HL-60 (cell line): ENCODE results near the gene PSMD1.

ENCODE experiments used
- DNase-seq, 2 experiments: peaks; one replicate each; pipeline ENCODE4 v3.0.0-alpha.2; 2010 to 2020; ENCODE audit warnings: low read depth in 1 of 2, low spot score in 1 of 2
- H3K27ac ChIP-seq: fragments of 250-450 bp; sonication (Bioruptor Pico); replicated peaks from 2 replicates; pipeline ENCODE4 v1.5.1; 2020; ENCODE audit warnings: mild to moderate bottlenecking, moderate library complexity
- H3K27me3 ChIP-seq: fragments of 250-450 bp; sonication (Bioruptor Pico); 2 replicates; pipeline ENCODE4 v1.5.1; 2021; ENCODE audit warnings: mild to moderate bottlenecking, moderate library complexity; ENCODE audit not compliant: insufficient read depth, poor library complexity, severe bottlenecking
- H3K4me3 ChIP-seq: replicated peaks from 2 replicates; pipeline ENCODE4 v1.5.1; 2011; ENCODE audit warnings: mild to moderate bottlenecking, control low read depth, low read length; ENCODE audit not compliant: insufficient read depth
- GABPA ChIP-seq: IDR thresholded peaks from 2 replicates; pipeline ENCODE4 v1.6.1; 2012; ENCODE audit warnings: low read depth
- POLR2AphosphoS5 ChIP-seq: IDR thresholded peaks from 2 replicates; pipeline ENCODE4 v1.6.1; 2012; ENCODE audit warnings: low read depth
- SPI1 ChIP-seq: IDR thresholded peaks from 2 replicates; pipeline ENCODE4 v1.6.1; 2012; ENCODE audit warnings: low read depth, mild to moderate bottlenecking, borderline replicate concordance
- TF ChIP-seq, protein P1 (sequence below): IDR thresholded peaks from 2 replicates; pipeline ENCODE4 v1.6.1; 2012; ENCODE audit warnings: low read depth; ENCODE audit not compliant: insufficient replicate concordance
- TF ChIP-seq, protein P2 (sequence below): IDR thresholded peaks from one replicate; pipeline ENCODE4 v1.5.1; 2011; ENCODE audit warnings: low read length, control low read depth, inconsistent platforms; ENCODE audit not compliant: insufficient read depth

PSMD1 gene

DNA sequence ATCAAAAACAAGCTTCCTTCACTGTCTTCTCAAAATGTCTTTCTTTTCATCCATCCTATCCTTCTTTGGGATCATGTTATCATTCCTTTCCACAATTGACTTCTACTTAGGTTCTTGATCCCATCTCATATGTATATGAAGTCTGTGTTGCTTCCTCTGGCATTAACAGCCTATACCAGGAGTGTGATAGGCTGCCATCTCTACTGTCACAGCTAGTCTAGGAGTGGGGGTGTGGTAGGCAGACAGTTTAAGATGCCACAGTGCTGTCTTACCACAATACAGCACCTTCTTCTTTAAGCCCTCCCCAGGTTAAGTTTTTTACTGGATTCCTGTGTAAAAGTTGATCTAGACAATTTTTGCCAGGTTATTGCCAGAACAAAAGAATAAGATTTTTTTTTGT is 71.9 kb downstream of the PSMD1 start:
- no peak for DNase-seq
- TF ChIP-seq POLR2AphosphoS5 = no peak
- TF ChIP-seq GABPA = no peak
- TF ChIP-seq, protein P1, sequence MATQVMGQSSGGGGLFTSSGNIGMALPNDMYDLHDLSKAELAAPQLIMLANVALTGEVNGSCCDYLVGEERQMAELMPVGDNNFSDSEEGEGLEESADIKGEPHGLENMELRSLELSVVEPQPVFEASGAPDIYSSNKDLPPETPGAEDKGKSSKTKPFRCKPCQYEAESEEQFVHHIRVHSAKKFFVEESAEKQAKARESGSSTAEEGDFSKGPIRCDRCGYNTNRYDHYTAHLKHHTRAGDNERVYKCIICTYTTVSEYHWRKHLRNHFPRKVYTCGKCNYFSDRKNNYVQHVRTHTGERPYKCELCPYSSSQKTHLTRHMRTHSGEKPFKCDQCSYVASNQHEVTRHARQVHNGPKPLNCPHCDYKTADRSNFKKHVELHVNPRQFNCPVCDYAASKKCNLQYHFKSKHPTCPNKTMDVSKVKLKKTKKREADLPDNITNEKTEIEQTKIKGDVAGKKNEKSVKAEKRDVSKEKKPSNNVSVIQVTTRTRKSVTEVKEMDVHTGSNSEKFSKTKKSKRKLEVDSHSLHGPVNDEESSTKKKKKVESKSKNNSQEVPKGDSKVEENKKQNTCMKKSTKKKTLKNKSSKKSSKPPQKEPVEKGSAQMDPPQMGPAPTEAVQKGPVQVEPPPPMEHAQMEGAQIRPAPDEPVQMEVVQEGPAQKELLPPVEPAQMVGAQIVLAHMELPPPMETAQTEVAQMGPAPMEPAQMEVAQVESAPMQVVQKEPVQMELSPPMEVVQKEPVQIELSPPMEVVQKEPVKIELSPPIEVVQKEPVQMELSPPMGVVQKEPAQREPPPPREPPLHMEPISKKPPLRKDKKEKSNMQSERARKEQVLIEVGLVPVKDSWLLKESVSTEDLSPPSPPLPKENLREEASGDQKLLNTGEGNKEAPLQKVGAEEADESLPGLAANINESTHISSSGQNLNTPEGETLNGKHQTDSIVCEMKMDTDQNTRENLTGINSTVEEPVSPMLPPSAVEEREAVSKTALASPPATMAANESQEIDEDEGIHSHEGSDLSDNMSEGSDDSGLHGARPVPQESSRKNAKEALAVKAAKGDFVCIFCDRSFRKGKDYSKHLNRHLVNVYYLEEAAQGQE = no peak
- no peak for TF ChIP-seq SPI1
- TF ChIP-seq, protein P2, sequence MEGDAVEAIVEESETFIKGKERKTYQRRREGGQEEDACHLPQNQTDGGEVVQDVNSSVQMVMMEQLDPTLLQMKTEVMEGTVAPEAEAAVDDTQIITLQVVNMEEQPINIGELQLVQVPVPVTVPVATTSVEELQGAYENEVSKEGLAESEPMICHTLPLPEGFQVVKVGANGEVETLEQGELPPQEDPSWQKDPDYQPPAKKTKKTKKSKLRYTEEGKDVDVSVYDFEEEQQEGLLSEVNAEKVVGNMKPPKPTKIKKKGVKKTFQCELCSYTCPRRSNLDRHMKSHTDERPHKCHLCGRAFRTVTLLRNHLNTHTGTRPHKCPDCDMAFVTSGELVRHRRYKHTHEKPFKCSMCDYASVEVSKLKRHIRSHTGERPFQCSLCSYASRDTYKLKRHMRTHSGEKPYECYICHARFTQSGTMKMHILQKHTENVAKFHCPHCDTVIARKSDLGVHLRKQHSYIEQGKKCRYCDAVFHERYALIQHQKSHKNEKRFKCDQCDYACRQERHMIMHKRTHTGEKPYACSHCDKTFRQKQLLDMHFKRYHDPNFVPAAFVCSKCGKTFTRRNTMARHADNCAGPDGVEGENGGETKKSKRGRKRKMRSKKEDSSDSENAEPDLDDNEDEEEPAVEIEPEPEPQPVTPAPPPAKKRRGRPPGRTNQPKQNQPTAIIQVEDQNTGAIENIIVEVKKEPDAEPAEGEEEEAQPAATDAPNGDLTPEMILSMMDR = no peak
- H3K27ac ChIP-seq = no peak overlapping the region
- no peaks in the 10 kb centered on the region for H3K27me3 ChIP-seq
- H3K4me3 ChIP-seq = no peak overlapping the region

DNA sequence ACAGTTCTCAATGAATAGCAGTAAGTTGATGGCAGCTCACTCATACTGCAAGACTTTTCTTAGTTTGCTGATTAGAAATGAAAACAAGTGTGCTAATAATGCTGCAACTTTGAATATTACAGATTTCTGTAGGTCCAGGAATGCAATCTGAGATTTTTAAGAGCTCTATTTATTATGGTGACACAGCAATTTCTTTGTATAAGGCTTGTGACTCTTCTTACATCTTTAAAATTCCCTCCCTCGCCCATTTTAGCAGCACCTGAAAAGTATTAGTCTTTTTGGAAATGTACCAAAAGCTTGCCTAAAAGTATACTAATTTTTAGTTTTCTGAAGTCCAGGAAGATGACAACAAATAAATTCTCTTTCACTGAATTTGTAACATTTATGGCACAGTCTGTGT is 72.5 kb downstream of the PSMD1 start:
- no peak for DNase-seq
- Histone ChIP-seq H3K4me3 (no peak overlapping the region), H3K27me3 (no peaks in the 10 kb centered on the region), H3K27ac (no peak overlapping the region)
- TF ChIP-seq POLR2AphosphoS5 (no peak), SPI1 (no peak), GABPA (no peak)
- TF ChIP-seq, protein P2 = no peak
- TF ChIP-seq, protein P1 = no peak

DNA sequence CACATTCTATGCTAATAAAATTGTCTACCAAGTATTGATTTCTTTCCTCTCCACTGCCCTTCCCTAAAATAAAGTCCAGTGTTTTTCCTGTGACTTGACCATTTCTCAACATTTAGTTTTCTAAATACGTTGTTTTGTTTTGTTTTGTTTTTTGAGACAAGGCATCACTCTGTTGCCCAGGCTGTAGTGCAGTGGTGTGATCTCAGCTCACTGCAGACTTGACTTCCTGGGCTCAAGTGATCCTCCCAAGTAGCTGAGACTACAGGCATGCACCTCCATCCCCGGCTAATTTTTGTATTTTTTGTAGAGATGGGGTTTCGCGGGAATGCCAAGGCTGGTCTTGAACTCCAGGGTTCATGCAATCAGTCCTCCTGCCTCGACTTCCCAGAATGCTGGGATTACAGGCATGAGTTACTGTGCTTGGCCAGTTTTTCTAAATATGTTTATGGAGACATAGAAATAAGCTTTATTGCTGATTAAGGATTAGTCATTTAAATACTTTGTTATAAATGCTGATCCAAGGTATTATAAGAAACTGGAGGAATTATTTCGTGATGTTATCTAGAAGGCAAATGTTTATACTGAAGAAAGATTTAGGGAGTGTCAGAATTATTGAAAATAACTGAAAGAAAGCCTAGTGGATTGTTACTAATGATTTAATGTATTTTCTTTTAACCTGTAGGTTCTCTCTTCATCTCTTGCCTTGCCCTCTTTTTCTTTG is 73.8 kb downstream of the PSMD1 start:
- Histone ChIP-seq H3K27ac (no peak overlapping the region), H3K4me3 (no peak overlapping the region), H3K27me3 (no peaks in the 10 kb centered on the region)
- TF ChIP-seq GABPA (no peak), POLR2AphosphoS5 (no peak), SPI1 (no peak)
- TF ChIP-seq, protein P2 = no peak
- TF ChIP-seq, protein P1 = no peak
- no peak for DNase-seq
